Activated naive CD4-positive, alpha-beta T cell treated with anti-CD3 and anti-CD28 coated beads, Interleukin-2, amount 50 U/mL, for 16 hours (primary cell): ENCODE measurements around the gene CCDC8.
"Not testable (repeated sequence)": the region's sequence is repeated elsewhere in the genome, so short reads cannot be mapped to it uniquely, and the experiment has no call there.

ENCODE experiments used
- DNase-seq: peaks from one replicate; pipeline ENCODE4 v3.0.0-alpha.2; 2020

CCDC8 gene

GRCh38 chr19:46402725-46403124 lies 10.6 kb downstream of the CCDC8 start:
- DNase-seq, result no peak

GRCh38 chr19:46397801-46398479 lies 15.4 kb downstream of the CCDC8 start:
- DNase-seq, result not testable (repeated sequence)

GRCh38 chr19:46394402-46394797 lies 19.0 kb downstream of the CCDC8 start:
- no peak for DNase-seq

GRCh38 chr19:46393456-46394401 lies 19.6 kb downstream of the CCDC8 start:
- DNase-seq, result no peak

- DNase-seq, result no peak
Measured at GRCh38 chr19:46392837-46393236, 20.5 kb downstream of the CCDC8 start.

GRCh38 chr19:46392252-46392801 lies 21.0 kb downstream of the CCDC8 start:
- no peak for DNase-seq

GRCh38 chr19:46391296-46392251 lies 21.8 kb downstream of the CCDC8 start:
- no peak for DNase-seq

GRCh38 chr19:46390866-46391265 lies 22.5 kb downstream of the CCDC8 start:
- DNase-seq, result no peak

- no peak for DNase-seq
Measured at GRCh38 chr19:46390121-46390858, 23.1 kb downstream of the CCDC8 start.

- no peak for DNase-seq
Measured at GRCh38 chr19:46388311-46389095, 24.9 kb downstream of the CCDC8 start.

GRCh38 chr19:46387713-46388130 lies 25.6 kb downstream of the CCDC8 start:
- no peak for DNase-seq

- DNase-seq, result no peak
Measured at GRCh38 chr19:46386996-46387712, 26.2 kb downstream of the CCDC8 start.

GRCh38 chr19:46386151-46386550 lies 27.2 kb downstream of the CCDC8 start:
- DNase-seq, result no peak

- no peak for DNase-seq
Measured at GRCh38 chr19:46385636-46386035, 27.7 kb downstream of the CCDC8 start.

- DNase-seq, result no peak
Measured at GRCh38 chr19:46384396-46384795, 29.0 kb downstream of the CCDC8 start.

GRCh38 chr19:46383846-46384245 lies 29.5 kb downstream of the CCDC8 start:
- no peak for DNase-seq

- no peak for DNase-seq
Measured at GRCh38 chr19:46383171-46383815, 30.1 kb downstream of the CCDC8 start.

GRCh38 chr19:46381756-46382345 lies 31.5 kb downstream of the CCDC8 start:
- DNase-seq, result no peak

GRCh38 chr19:46381346-46381745 lies 32.0 kb downstream of the CCDC8 start:
- no peak for DNase-seq
